H1 (cell line): Measurements from ENCODE around the gene AOAH. TPM values are rescaled to one million over a fixed set of nuclear protein-coding genes. Genes with fewer than 3 reads are reported as not detected.

Experiments
- CTCF ChIA-PET: fragments of 300-600 bp; sonication (Branson Sonifier 250); formaldehyde crosslinking; loops from one replicate; lab custom pipeline; 2021; ENCODE audit not compliant: partially characterized antibody; lab: Charles Lee
- POLR2A ChIA-PET: fragments of 300-600 bp; sonication (Branson Sonifier 250); formaldehyde crosslinking; loops from one replicate; lab custom pipeline; 2021; ENCODE audit warnings: inconsistent platforms; ENCODE audit not compliant: partially characterized antibody; lab: Charles Lee
- DNase-seq, 2 experiments: peaks; one replicate each; pipeline versions ENCODE4 v3.0.0 to v3.0.0-alpha.2; 2010 to 2022; ENCODE audit warnings: low spot score in 2 of 2, low read depth in 1 of 2, mixed read lengths in 1 of 2
- FAIRE-seq: peaks from 2 replicates; lab custom pipeline; 2011; peaks lifted over from hg19 to GRCh38; lab: Jason Lieb, UNC
- H2AFZ ChIP-seq: 2 replicates; pipeline ENCODE4 v1.8.1; 2012; ENCODE audit warnings: low read length, inconsistent platforms
- H2AK5ac ChIP-seq: 2 replicates; pipeline ENCODE4 v1.6.1; 2013; ENCODE audit warnings: low read depth, low read length
- H2BK120ac ChIP-seq: replicated peaks from 2 replicates; pipeline ENCODE3; 2013; ENCODE audit warnings: low read depth, low read length, inconsistent platforms
- H2BK12ac ChIP-seq: 2 replicates; pipeline ENCODE4 v1.6.1; 2013; ENCODE audit warnings: low read depth, low read length
- H2BK15ac ChIP-seq: 2 replicates; pipeline ENCODE4 v1.6.1; 2013; ENCODE audit warnings: low read length
- H2BK20ac ChIP-seq: 2 replicates; pipeline ENCODE4 v1.6.1; 2013; ENCODE audit warnings: low read length
- H2BK5ac ChIP-seq: 2 replicates; pipeline ENCODE4 v1.6.1; 2013; ENCODE audit warnings: low read depth, low read length
- H3K14ac ChIP-seq: 2 replicates; pipeline ENCODE4 v1.6.1; 2013; ENCODE audit warnings: inconsistent platforms; ENCODE audit not compliant: insufficient read length
- H3K18ac ChIP-seq: 2 replicates; pipeline ENCODE4 v1.6.1; 2013; ENCODE audit warnings: low read length; ENCODE audit errors: extremely low read depth
- H3K23ac ChIP-seq: 2 replicates; pipeline ENCODE4 v1.6.1; 2013; ENCODE audit warnings: inconsistent platforms; ENCODE audit not compliant: insufficient read length
- H3K23me2 ChIP-seq: 2 replicates; pipeline ENCODE4 v1.6.1; 2013; ENCODE audit warnings: low read depth, low read length
- H3K27ac ChIP-seq: 2 replicates; pipeline ENCODE4 v1.6.1; 2011; ENCODE audit warnings: low read depth, low read length, inconsistent platforms
- H3K27me3 ChIP-seq, 4 experiments: replicated peaks in 1 of 4; 1 replicate in 1 of 4; 2 replicates in 3 of 4; pipeline versions ENCODE4 v1.6.1 to v1.8.1; 2011 to 2013; ENCODE audit warnings: low read length in 3 of 4, mild to moderate bottlenecking in 3 of 4, inconsistent platforms in 2 of 4, mixed read lengths in 2 of 4, moderate library complexity in 1 of 4; ENCODE audit not compliant: control insufficient read depth in 3 of 4, insufficient read depth in 3 of 4; ENCODE audit errors: extremely low read depth in 1 of 4
- H3K36me3 ChIP-seq, 4 experiments: 2 replicates each; pipeline versions ENCODE4 v1.6.1 to v1.8.1; 2011 to 2013; ENCODE audit warnings: mild to moderate bottlenecking in 4 of 4, low read length in 3 of 4, moderate library complexity in 2 of 4, control low read depth in 1 of 4, inconsistent platforms in 1 of 4; ENCODE audit not compliant: insufficient read depth in 4 of 4, control insufficient read depth in 2 of 4
- H3K4ac ChIP-seq: replicated peaks from 2 replicates; pipeline ENCODE3; 2013; ENCODE audit warnings: low read length, low read depth, mixed read lengths, inconsistent platforms; ENCODE audit not compliant: insufficient read length
- H3K4me1 ChIP-seq, 4 experiments: replicated peaks in 1 of 4; 1 replicate in 1 of 4; 2 replicates in 3 of 4; pipeline versions ENCODE4 v1.6.1 to v1.8.1; 2011 to 2013; ENCODE audit warnings: low read length in 3 of 4, inconsistent platforms in 2 of 4, mixed read lengths in 1 of 4; ENCODE audit not compliant: insufficient read depth in 4 of 4, control insufficient read depth in 3 of 4
- H3K4me2 ChIP-seq, 2 experiments: 2 replicates each; pipeline versions ENCODE4 v1.6.1 to v1.8.1; 2011 to 2013; ENCODE audit warnings: low read depth in 2 of 2, low read length in 2 of 2, control low read depth in 1 of 2, inconsistent platforms in 1 of 2, mild to moderate bottlenecking in 1 of 2; ENCODE audit not compliant: insufficient read depth in 1 of 2
- H3K4me3 ChIP-seq, 4 experiments: fragments of 200-600, 300-600 bp in 1 of 4; sonication (generic), shearing (Covaris generic), sonication (Bioruptor Twin) in 1 of 4; 2 replicates each; pipeline versions ENCODE4 v1.5.1 to v1.8.1; 2011 to 2016; ENCODE audit warnings: low read length in 4 of 4, low read depth in 3 of 4, control low read depth in 2 of 4, inconsistent platforms in 2 of 4, mild to moderate bottlenecking in 2 of 4, mixed read lengths in 1 of 4, moderate library complexity in 1 of 4; ENCODE audit not compliant: insufficient read depth in 2 of 4; ENCODE audit errors: extremely low read depth in 1 of 4
- H3K56ac ChIP-seq: replicated peaks from 2 replicates; pipeline ENCODE3; 2013; ENCODE audit warnings: low read depth, mild to moderate bottlenecking, mixed read lengths, low read length, inconsistent platforms; ENCODE audit not compliant: insufficient read length
- H3K79me1 ChIP-seq: 2 replicates; pipeline ENCODE4 v1.6.1; 2013; ENCODE audit warnings: low read depth, low read length, control low read depth
- H3K79me2 ChIP-seq, 2 experiments: 2 replicates each; pipeline versions ENCODE4 v1.6.1 to v1.8.1; 2012 to 2013; ENCODE audit warnings: low read length in 2 of 2, mild to moderate bottlenecking in 2 of 2, inconsistent platforms in 1 of 2; ENCODE audit not compliant: insufficient read depth in 2 of 2, control insufficient read depth in 1 of 2
- H3K9ac ChIP-seq, 4 experiments: replicated peaks in 1 of 4; 1 replicate in 1 of 4; 2 replicates in 3 of 4; pipeline versions ENCODE4 v1.6.1 to v1.8.1; 2011 to 2013; ENCODE audit warnings: low read depth in 3 of 4, low read length in 3 of 4, control low read depth in 2 of 4, mild to moderate bottlenecking in 2 of 4, moderate library complexity in 2 of 4, inconsistent platforms in 1 of 4; ENCODE audit errors: extremely low read depth in 1 of 4
- H3K9me3 ChIP-seq, 2 experiments: 2 replicates each; pipeline versions ENCODE4 v1.6.1 to v1.8.1; 2012 to 2013; ENCODE audit warnings: mild to moderate bottlenecking in 2 of 2, moderate library complexity in 2 of 2, control low read depth in 1 of 2, inconsistent platforms in 1 of 2, low read depth in 1 of 2, low read length in 1 of 2, mixed read lengths in 1 of 2; ENCODE audit not compliant: insufficient read depth in 2 of 2
- H4K20me1 ChIP-seq, 2 experiments: replicated peaks in 1 of 2; 2 replicates each; pipeline versions ENCODE3 to v1.8.1; 2011 to 2013; ENCODE audit warnings: inconsistent platforms in 2 of 2, low read length in 2 of 2, mild to moderate bottlenecking in 1 of 2; ENCODE audit not compliant: insufficient read depth in 2 of 2, control insufficient read depth in 1 of 2
- H4K5ac ChIP-seq: 2 replicates; pipeline ENCODE4 v1.6.1; 2013; ENCODE audit warnings: low read length, low read depth, mixed read lengths, inconsistent platforms; ENCODE audit not compliant: insufficient read length
- H4K8ac ChIP-seq: 2 replicates; pipeline ENCODE4 v1.8.0; 2013; ENCODE audit warnings: mild to moderate bottlenecking, moderate library complexity, low read length, inconsistent platforms; ENCODE audit not compliant: insufficient read depth; ENCODE audit errors: extremely low read depth
- H4K91ac ChIP-seq: replicated peaks from 2 replicates; pipeline ENCODE3; 2013; ENCODE audit warnings: low read length, mixed read lengths, inconsistent platforms; ENCODE audit not compliant: insufficient read length
- HDAC2 ChIP-seq, 2 experiments: fragments of 300-600 bp in 1 of 2; sonication (generic) in 1 of 2; IDR thresholded peaks; 2 replicates each; pipeline ENCODE4 v1.6.1; 2011 to 2012; ENCODE audit warnings: low read depth in 2 of 2, low read length in 2 of 2, mild to moderate bottlenecking in 2 of 2, moderate library complexity in 2 of 2, borderline replicate concordance in 1 of 2, inconsistent platforms in 1 of 2
- HDAC6 ChIP-seq: IDR thresholded peaks from one replicate; pipeline ENCODE4 v1.7.1; 2012; ENCODE audit warnings: low read depth, mild to moderate bottlenecking, inconsistent platforms, low read length, moderate library complexity
- JUND ChIP-seq: IDR thresholded peaks from 2 replicates; pipeline ENCODE4 v1.6.1; 2011; ENCODE audit warnings: mild to moderate bottlenecking, improper control_type of control experiment, low read length
- KDM1A ChIP-seq: fragments of 200-600, 300-600 bp; sonication (generic); IDR thresholded peaks from 2 replicates; pipeline ENCODE4 v1.7.1; 2016; ENCODE audit warnings: mild to moderate bottlenecking, low read length, borderline replicate concordance
- MAFK ChIP-seq: IDR thresholded peaks from 2 replicates; pipeline ENCODE4 v1.6.1; 2012; ENCODE audit warnings: low read depth, mild to moderate bottlenecking, improper control_type of control experiment, low read length
- NANOG ChIP-seq: IDR thresholded peaks from 2 replicates; pipeline ENCODE4 v1.6.1; 2011; ENCODE audit warnings: low read length, low read depth, mild to moderate bottlenecking, inconsistent platforms; ENCODE audit not compliant: insufficient read depth, poor library complexity, severe bottlenecking
- POU5F1 ChIP-seq: IDR thresholded peaks from 2 replicates; pipeline ENCODE4 v1.6.1; 2011; ENCODE audit warnings: low read depth, mild to moderate bottlenecking, low read length, moderate library complexity
- SP1 ChIP-seq: IDR thresholded peaks from 2 replicates; pipeline ENCODE4 v1.6.1; 2011; ENCODE audit warnings: low read depth, low read length
- SP2 ChIP-seq: IDR thresholded peaks from 2 replicates; pipeline ENCODE4 v1.6.1; 2012; ENCODE audit warnings: mild to moderate bottlenecking, low read length, inconsistent platforms
- TAF1 ChIP-seq: IDR thresholded peaks from 2 replicates; pipeline ENCODE4 v1.6.1; 2011; ENCODE audit warnings: mild to moderate bottlenecking, low read depth, low read length
- WGBS, 2 experiments: shearing (Covaris generic) in 1 of 2; methylation state at CpG; one replicate each; pipeline versions ENCODE4 v1.1.6 to v1.1.7; 2013 to 2015; ENCODE audit warnings: low lambda C conversion rate in 2 of 2, mixed read lengths in 2 of 2, inconsistent platforms in 1 of 2, low coverage in 1 of 2, missing lambda C conversion rate in 1 of 2; ENCODE audit not compliant: insufficient replicate concordance in 2 of 2, insufficient coverage in 1 of 2, insufficient read length in 1 of 2; ENCODE audit errors: extremely low coverage in 1 of 2, missing lambda C conversion rate in 1 of 2; 5-methylcytosine and 5-hydroxymethylcytosine counted together
- polyA plus RNA-seq, 7 experiments: library from polyadenylated mRNA; depleted of rRNA in 3 of 7; stranded (reverse) in 5 of 7; unstranded in 2 of 7; fragments of >200 nt in 5 of 7; fragments of 200-250 nt in 2 of 7; gene quantifications; 1 replicate in 5 of 7; 2 replicates in 1 of 7; 4 replicates in 1 of 7; pipeline versions ENCODE4 v1.2.1 to v1.2.3, GENCODE V29; 2011 to 2013; ENCODE audit warnings: missing spikeins in 2 of 7, mixed read lengths in 2 of 7
- total RNA-seq: library from RNA; stranded (reverse); fragmentation: NEBNext Ultra II Directional; extraction: Animal tissue kit (Norgen Biotek cat#: 25700); gene quantifications from 2 replicates; pipeline ENCODE4 v1.2.1, GENCODE V29; 2021
- TF ChIP-seq, protein P1 (sequence below): IDR thresholded peaks from 2 replicates; pipeline ENCODE4 v1.6.1; 2012; ENCODE audit warnings: inconsistent platforms
- TF ChIP-seq, protein P2 (sequence below): IDR thresholded peaks from 2 replicates; pipeline ENCODE4 v1.6.1; 2012; ENCODE audit warnings: inconsistent platforms
- TF ChIP-seq, protein P3 (sequence below): IDR thresholded peaks from 2 replicates; pipeline ENCODE4 v1.6.1; 2011; ENCODE audit warnings: low read depth, mild to moderate bottlenecking, low read length; ENCODE audit not compliant: insufficient read depth

AOAH gene
- total and polyA plus RNA-seq, 2 of the 8 experiments (the other 6 are each of a cell fraction or from before 2014, with no cell fraction given): 0.08 TPM; not detected in 1

DNA sequence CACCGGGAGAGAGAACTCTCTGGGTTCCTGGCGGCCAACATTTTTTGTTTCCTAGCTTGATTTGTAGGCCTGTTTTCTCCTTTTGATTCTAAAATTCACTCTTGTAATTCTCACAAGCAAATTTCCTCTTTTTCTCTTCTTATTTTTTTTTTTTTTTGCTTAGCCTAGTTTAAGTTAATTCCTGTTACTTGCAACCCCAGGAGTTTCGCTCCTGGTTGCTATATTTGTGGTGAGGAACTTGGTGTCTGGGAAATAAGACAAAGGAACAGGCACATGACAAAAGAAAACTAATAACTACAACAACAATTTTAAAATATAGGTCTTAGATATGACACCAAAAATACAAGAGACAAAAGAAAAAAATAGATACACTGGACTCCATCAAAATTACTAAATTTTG is 6.7 kb downstream of the AOAH start:
- CTCF ChIA-PET: interaction anchor here (1.2 kb wide), 1 partner anchor 39 kb away, joined by 3 read pairs; no protein-coding TSS in a partner anchor
- POLR2A ChIA-PET: no interaction called here
- 97% methylated on average over 3 of the region's 3 CpGs; no CpG with 5 or more reads in 1 of the 2 experiments for WGBS, 2 experiments
- TF ChIP-seq TAF1 (no peak), KDM1A (no peak), NANOG (no peak), SP2 (no peak), HDAC2 (IDR thresholded peaks at IDR 0.05; ENCODE audit: borderline replicate concordance in 1 of 2, low read depth in 2 of 2, low read length in 2 of 2) (no peak), POU5F1 (no peak), HDAC6 (no peak), MAFK (no peak), JUND (no peak), SP1 (no peak)
- TF ChIP-seq, protein P1, sequence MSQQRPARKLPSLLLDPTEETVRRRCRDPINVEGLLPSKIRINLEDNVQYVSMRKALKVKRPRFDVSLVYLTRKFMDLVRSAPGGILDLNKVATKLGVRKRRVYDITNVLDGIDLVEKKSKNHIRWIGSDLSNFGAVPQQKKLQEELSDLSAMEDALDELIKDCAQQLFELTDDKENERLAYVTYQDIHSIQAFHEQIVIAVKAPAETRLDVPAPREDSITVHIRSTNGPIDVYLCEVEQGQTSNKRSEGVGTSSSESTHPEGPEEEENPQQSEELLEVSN: no peak
- TF ChIP-seq, protein P2, sequence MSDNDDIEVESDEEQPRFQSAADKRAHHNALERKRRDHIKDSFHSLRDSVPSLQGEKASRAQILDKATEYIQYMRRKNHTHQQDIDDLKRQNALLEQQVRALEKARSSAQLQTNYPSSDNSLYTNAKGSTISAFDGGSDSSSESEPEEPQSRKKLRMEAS: no peak
- TF ChIP-seq, protein P3, sequence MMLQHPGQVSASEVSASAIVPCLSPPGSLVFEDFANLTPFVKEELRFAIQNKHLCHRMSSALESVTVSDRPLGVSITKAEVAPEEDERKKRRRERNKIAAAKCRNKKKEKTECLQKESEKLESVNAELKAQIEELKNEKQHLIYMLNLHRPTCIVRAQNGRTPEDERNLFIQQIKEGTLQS: no peak

More for the DNA sequence above, 6.7 kb downstream of the AOAH start:
- H3K4ac ChIP-seq: no peak overlapping the region
- no peak overlapping the region for H2BK15ac ChIP-seq
- H2BK20ac ChIP-seq: no peak overlapping the region
- no peak overlapping the region for H3K4me2 ChIP-seq
- no peak overlapping the region for H2BK12ac ChIP-seq
- no peak overlapping the region for H3K56ac ChIP-seq
- no peaks in the 10 kb centered on the region for H3K79me2 ChIP-seq
- H3K9me3 ChIP-seq: no peaks in the 10 kb centered on the region
- no peak overlapping the region for H2AK5ac ChIP-seq
- DNase-seq (no peak), FAIRE-seq (no peak)
- no peaks in the 10 kb centered on the region for H3K23me2 ChIP-seq
- no peak overlapping the region for H2BK120ac ChIP-seq
- no peak overlapping the region for H4K5ac ChIP-seq
- no peaks in the 10 kb centered on the region; the same call in 1 of the 2 replicates for H3K79me1 ChIP-seq
- H3K9ac ChIP-seq: no peak overlapping the region
- H3K14ac ChIP-seq: no peak overlapping the region
- no peak overlapping the region for H3K18ac ChIP-seq
- H3K36me3 ChIP-seq: no peaks in the 10 kb centered on the region
- no peaks in the 10 kb centered on the region for H3K27me3 ChIP-seq
- H3K4me3 ChIP-seq: no peak overlapping the region
- no peaks in the 10 kb centered on the region for H3K4me1 ChIP-seq
- H2BK5ac ChIP-seq: no peak overlapping the region
- H4K91ac ChIP-seq: no peak overlapping the region
- H2AFZ ChIP-seq: no peak overlapping the region
- H3K23ac ChIP-seq: no peak overlapping the region
- no peaks in the 10 kb centered on the region for H4K20me1 ChIP-seq
- H3K27ac ChIP-seq: no peak overlapping the region
- no peak overlapping the region for H4K8ac ChIP-seq
